ENCODE data around the gene TULP4. TPM values are rescaled to one million over a fixed set of nuclear protein-coding genes. Genes with fewer than 3 reads are reported as not detected.

TULP4 gene
- total and polyA plus RNA-seq, 2 of the 8 experiments (the other 6 are each of a cell fraction or from before 2014, with no cell fraction given): 7.7 to 51.6 TPM

DNA sequence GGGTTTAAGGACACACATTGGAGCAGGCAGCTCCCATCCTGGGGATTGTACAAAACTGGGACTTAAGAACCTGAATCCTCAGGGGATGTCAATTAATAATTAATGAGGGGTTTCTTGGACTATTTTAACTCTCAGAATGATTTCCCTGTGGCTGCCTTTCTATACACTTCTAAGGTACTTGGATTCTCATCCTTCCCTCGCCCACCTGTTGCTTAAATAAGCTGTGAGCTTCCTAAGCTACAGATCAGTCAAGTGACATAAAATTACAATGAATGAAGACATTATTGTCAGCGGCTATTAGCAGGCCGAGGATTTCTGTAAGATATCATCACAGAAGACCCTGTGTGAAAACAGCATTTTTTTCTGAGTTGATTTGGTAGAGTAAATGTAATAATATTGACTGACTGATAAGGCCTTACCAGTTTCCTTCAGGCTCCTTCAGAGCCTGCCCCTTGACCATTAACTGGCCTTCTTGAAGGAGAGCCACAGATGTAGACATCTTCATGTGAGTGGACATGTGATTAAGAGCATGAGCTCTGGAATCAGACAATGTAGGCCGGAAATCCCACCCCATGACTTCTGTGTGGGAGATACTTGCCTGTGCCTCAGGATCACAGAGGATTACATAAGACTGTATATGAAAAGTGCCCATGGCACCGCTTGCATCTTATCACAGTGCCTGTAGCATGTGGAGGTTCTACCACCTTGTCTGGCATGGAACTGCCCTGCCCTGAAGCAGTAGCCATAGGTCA, 101.7 kb downstream of the TULP4 start:
- no peak overlapping the region for H2BK20ac ChIP-seq (ENCODE audit: low read length)
- ChIA-PET CTCF (ENCODE audit: partially characterized antibody) (interaction anchor here (0.7 to 1.4 kb wide), 3 partner anchors 9 to 191 kb away, joined by 3 read pairs; no protein-coding TSS in a partner anchor), POLR2A (ENCODE audit: partially characterized antibody) (interaction anchor here (0.6 kb wide), 1 partner anchor 93 kb away, joined by 3 read pairs; no protein-coding TSS in a partner anchor)
- H3K36me3 ChIP-seq (ENCODE audit: control insufficient read depth in 2 of 4, insufficient read depth in 4 of 4, low read length in 3 of 4): peaks cover 0 to 2% (median 0%) of the 10 kb centered on the region in 4 experiments; a peak in 1 of 8 replicates
- TF ChIP-seq YY1 (IDR thresholded peaks at IDR 0.05; ENCODE audit: low read depth, low read length) (no peak), PHF8 (conservative IDR thresholded peaks at IDR 0.05; ENCODE audit: low read depth, low read length) (no peak), FOSL1 (IDR thresholded peaks at IDR 0.05; ENCODE audit: insufficient read depth, low read depth, low read length) (no peak), RAD21 (IDR thresholded peaks at IDR 0.05 in 1 of 2, conservative IDR thresholded peaks at IDR 0.05 in 1 of 2; ENCODE audit: low read depth in 2 of 2, low read length in 2 of 2) (no peak), POLR2A (IDR thresholded peaks at IDR 0.05; ENCODE audit: control extremely low read depth in 1 of 2, low read depth in 2 of 2, low read length in 2 of 2) (no peak), CHD2 (IDR thresholded peaks at IDR 0.05; ENCODE audit: low read length) (no peak), NANOG (IDR thresholded peaks at IDR 0.05; ENCODE audit: insufficient read depth, low read depth, low read length, poor library complexity, severe bottlenecking) (no peak), RXRA (IDR thresholded peaks at IDR 0.05; ENCODE audit: insufficient read depth, low read depth, low read length) (no peak)
- TF ChIP-seq, protein P1, sequence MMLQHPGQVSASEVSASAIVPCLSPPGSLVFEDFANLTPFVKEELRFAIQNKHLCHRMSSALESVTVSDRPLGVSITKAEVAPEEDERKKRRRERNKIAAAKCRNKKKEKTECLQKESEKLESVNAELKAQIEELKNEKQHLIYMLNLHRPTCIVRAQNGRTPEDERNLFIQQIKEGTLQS (IDR thresholded peaks at IDR 0.05; ENCODE audit: insufficient read depth, low read depth, low read length): no peak
- no peak overlapping the region for H4K5ac ChIP-seq (ENCODE audit: insufficient read length, low read depth, low read length)
- no peak overlapping the region for H2AK5ac ChIP-seq (ENCODE audit: low read depth, low read length)
- no peak overlapping the region for H2BK15ac ChIP-seq (ENCODE audit: low read length)
- H2BK5ac ChIP-seq (ENCODE audit: low read depth, low read length): no peak overlapping the region
- no peak overlapping the region for H2BK12ac ChIP-seq (ENCODE audit: low read depth, low read length)
- H4K91ac ChIP-seq (replicated peaks; ENCODE audit: insufficient read length, low read length): no peak overlapping the region
- no peaks in the 10 kb centered on the region for H3K27me3 ChIP-seq (replicated peaks in 1 of 4; ENCODE audit: control insufficient read depth in 3 of 4, extremely low read depth in 1 of 4, insufficient read depth in 3 of 4, low read length in 3 of 4)
- no peaks in the 10 kb centered on the region for H3K79me1 ChIP-seq (ENCODE audit: low read depth, low read length)
- H3K27ac ChIP-seq (ENCODE audit: low read depth, low read length): no peak overlapping the region
- H2AFZ ChIP-seq (ENCODE audit: low read length): no peak overlapping the region
- DNase-seq (ENCODE audit: low read depth in 1 of 2, low spot score in 2 of 2) (no peak), FAIRE-seq (no peak)
- no peak overlapping the region for H3K9ac ChIP-seq (replicated peaks in 1 of 4; ENCODE audit: extremely low read depth in 1 of 4, low read depth in 3 of 4, low read length in 3 of 4)
- H3K4me3 ChIP-seq (ENCODE audit: extremely low read depth in 1 of 4, insufficient read depth in 2 of 4, low read depth in 3 of 4, low read length in 4 of 4): no peak overlapping the region
- H2BK120ac ChIP-seq (replicated peaks; ENCODE audit: low read depth, low read length): no peak overlapping the region
- H3K18ac ChIP-seq (ENCODE audit: extremely low read depth, low read length): no peak overlapping the region
- no peak overlapping the region for H4K8ac ChIP-seq (ENCODE audit: extremely low read depth, insufficient read depth, low read length)
- H3K23me2 ChIP-seq (ENCODE audit: low read depth, low read length): no peaks in the 10 kb centered on the region
- no peak overlapping the region for H3K56ac ChIP-seq (replicated peaks; ENCODE audit: insufficient read length, low read depth, low read length)
- H3K4me1 ChIP-seq (replicated peaks in 1 of 4; ENCODE audit: control insufficient read depth in 3 of 4, insufficient read depth in 4 of 4, low read length in 3 of 4): no peaks in the 10 kb centered on the region
- H3K4me2 ChIP-seq (ENCODE audit: insufficient read depth in 1 of 2, low read depth in 2 of 2, low read length in 2 of 2): no peak overlapping the region
- H3K9me3 ChIP-seq (ENCODE audit: insufficient read depth in 2 of 2, low read depth in 1 of 2, low read length in 1 of 2): no peaks in the 10 kb centered on the region
- no peak overlapping the region for H3K14ac ChIP-seq (ENCODE audit: insufficient read length)
- H3K23ac ChIP-seq (ENCODE audit: insufficient read length): no peak overlapping the region
- WGBS, 2 experiments (ENCODE audit: extremely low coverage in 1 of 2, insufficient coverage in 1 of 2, insufficient read length in 1 of 2, insufficient replicate concordance in 2 of 2, low coverage in 1 of 2, low lambda C conversion rate in 2 of 2, missing lambda C conversion rate in 1 of 2): 91% methylated on average over 5 of the region's 5 CpGs; no CpG with 5 or more reads in 1 of the 2 experiments
- H3K79me2 ChIP-seq (ENCODE audit: control insufficient read depth in 1 of 2, insufficient read depth in 2 of 2, low read length in 2 of 2): no peaks in the 10 kb centered on the region
- peaks cover 0 to 1% of the 10 kb centered on the region in 2 experiments for H4K20me1 ChIP-seq (replicated peaks in 1 of 2; ENCODE audit: control insufficient read depth in 1 of 2, insufficient read depth in 2 of 2, low read length in 2 of 2)
- no peak overlapping the region for H3K4ac ChIP-seq (replicated peaks; ENCODE audit: insufficient read length, low read depth, low read length)
